ENCODE results near the gene DUSP12.

- TF ChIP-seq CTCF (conservative IDR thresholded peaks at IDR 0.05 in 1 of 2, IDR thresholded peaks at IDR 0.05 in 1 of 2; ENCODE audit: extremely low read depth in 1 of 2, insufficient read depth in 1 of 2, low read depth in 1 of 2, low read length in 2 of 2) (no peak), EZH2 (IDR thresholded peaks at IDR 0.05; ENCODE audit: borderline replicate concordance, low read length) (no peak)
These were observed 32.4 kb downstream of the DUSP12 start for GRCh38 chr1:161781995-161782394.

Measured in mammary epithelial cell (primary cell).